ENCODE data around the gene CT45A1.
A peak's percentile ranks its signal among the peaks of the same experiment; 100 is the strongest.
"Not testable (repeated sequence)": the region's sequence is repeated elsewhere in the genome, so short reads cannot be mapped to it uniquely, and the experiment has no call there.

CT45A1 gene

GRCh38 chrX:135713183-135713689 is at the start of gene CT45A1:
Gene CT45A1, plus strand, starts transcription at chrX:135713639. Its CDS starts 5,302 bp downstream, at chrX:135718941.
- peak in 2 of 3 donors; percentile 25 to 26 for DNase-seq (ENCODE audit: low read depth in 3 of 3)

GRCh38 chrX:135672979-135673378 is 40.5 kb upstream of the CT45A1 start:
- DNase-seq (ENCODE audit: low read depth in 3 of 3) = not testable (repeated sequence)

- DNase-seq (ENCODE audit: low read depth in 3 of 3) = peak in 2 of 3 donors; percentile 5 to 6
These were observed 25.3 kb upstream of the CT45A1 start for GRCh38 chrX:135688137-135688536.

- no peak for DNase-seq (ENCODE audit: low read depth in 3 of 3)
These were observed 18.0 kb upstream of the CT45A1 start for GRCh38 chrX:135695471-135695870.

- DNase-seq (ENCODE audit: low read depth in 3 of 3) = no peak
These were observed 15.8 kb upstream of the CT45A1 start for GRCh38 chrX:135697601-135698000.

GRCh38 chrX:135698924-135699323 is 14.5 kb upstream of the CT45A1 start:
- no peak for DNase-seq (ENCODE audit: low read depth in 3 of 3)

GRCh38 chrX:135707880-135708279 is 5.6 kb upstream of the CT45A1 start:
- peak in 2 of 3 donors; percentile 23 to 40 for DNase-seq (ENCODE audit: low read depth in 3 of 3)

- no peak for DNase-seq (ENCODE audit: low read depth in 3 of 3)
These were observed 356 bp downstream of the CT45A1 start for GRCh38 chrX:135713795-135714194.

- not testable (repeated sequence) for DNase-seq (ENCODE audit: low read depth in 3 of 3)
These were observed 21.2 kb downstream of the CT45A1 start for GRCh38 chrX:135734666-135735065.

- no peak for DNase-seq (ENCODE audit: low read depth in 3 of 3)
These were observed 24.1 kb downstream of the CT45A1 start for GRCh38 chrX:135737366-135738071.

- DNase-seq (ENCODE audit: low read depth in 3 of 3) = peak; percentile 15 to 52 (median 29)
These were observed 27.3 kb downstream of the CT45A1 start for GRCh38 chrX:135740681-135741149.

GRCh38 chrX:135741192-135741715 is 27.8 kb downstream of the CT45A1 start:
- no peak for DNase-seq (ENCODE audit: low read depth in 3 of 3)

- not testable (repeated sequence) for DNase-seq (ENCODE audit: low read depth in 3 of 3)
These were observed 31.3 kb downstream of the CT45A1 start for GRCh38 chrX:135744739-135745138.

- DNase-seq (ENCODE audit: low read depth in 3 of 3) = not testable (repeated sequence)
These were observed 54.7 kb downstream of the CT45A1 start, which contains the start of gene CT45A3 for GRCh38 chrX:135768091-135768490. Gene CT45A3, minus strand, starts transcription at chrX:135768191. Its CDS starts 3,747 bp downstream, at chrX:135764444.

All from stimulated activated CD4-positive, alpha-beta T cell treated with anti-CD3 and anti-CD28 coated beads, TNF-alpha, amount 100 ng/mL, for 48 hours (primary cell).